Measurements from ENCODE around the gene PBLD. TPM values are rescaled to one million over a fixed set of nuclear protein-coding genes. Genes with fewer than 3 reads are reported as not detected.

Gene PBLD
- total RNA-seq, 1 experiment from 2014 or later: 3.5 TPM

DNA sequence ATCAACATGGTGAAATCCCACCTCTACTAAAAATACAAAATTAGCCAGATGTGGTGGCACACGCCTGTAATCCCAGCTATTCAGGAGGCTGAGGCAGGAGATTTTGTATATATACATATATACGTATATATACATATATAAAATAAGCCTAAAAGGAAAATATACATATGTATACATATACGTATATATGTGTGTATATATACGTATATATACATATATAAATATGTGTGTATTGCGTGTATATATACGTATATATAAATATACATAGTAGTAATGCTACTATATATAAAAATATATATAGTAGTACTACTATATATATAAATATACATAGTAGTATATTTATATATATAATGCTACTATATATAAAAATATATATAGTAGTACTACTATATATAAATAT lies 26.5 kb upstream of the PBLD start:
- no peak overlapping the region for H2BK120ac ChIP-seq (ENCODE audit: low read depth, low read length, poor library complexity, severe bottlenecking)
- no peak overlapping the region for H2BK12ac ChIP-seq (ENCODE audit: insufficient read length, low read depth, low read length)
- no peak overlapping the region for H3K56ac ChIP-seq (ENCODE audit: insufficient read length, low read depth, low read length)
- Mint-ChIP-seq H3K36me3 (ENCODE audit: insufficient read depth in 1 of 3, low read depth in 3 of 3) (peaks cover 3 to 41% (median 35%) of the 10 kb centered on the region in 3 experiments; a peak in 6 of 7 replicates), H3K27ac (no peak overlapping the region), H3K9me3 (no peaks in the 10 kb centered on the region), H3K4me1 (no peaks in the 10 kb centered on the region), H3K27me3 (ENCODE audit: low read depth) (no peaks in the 10 kb centered on the region), H3K4me3 (no peak overlapping the region)
- TF ChIP-seq, protein P1, sequence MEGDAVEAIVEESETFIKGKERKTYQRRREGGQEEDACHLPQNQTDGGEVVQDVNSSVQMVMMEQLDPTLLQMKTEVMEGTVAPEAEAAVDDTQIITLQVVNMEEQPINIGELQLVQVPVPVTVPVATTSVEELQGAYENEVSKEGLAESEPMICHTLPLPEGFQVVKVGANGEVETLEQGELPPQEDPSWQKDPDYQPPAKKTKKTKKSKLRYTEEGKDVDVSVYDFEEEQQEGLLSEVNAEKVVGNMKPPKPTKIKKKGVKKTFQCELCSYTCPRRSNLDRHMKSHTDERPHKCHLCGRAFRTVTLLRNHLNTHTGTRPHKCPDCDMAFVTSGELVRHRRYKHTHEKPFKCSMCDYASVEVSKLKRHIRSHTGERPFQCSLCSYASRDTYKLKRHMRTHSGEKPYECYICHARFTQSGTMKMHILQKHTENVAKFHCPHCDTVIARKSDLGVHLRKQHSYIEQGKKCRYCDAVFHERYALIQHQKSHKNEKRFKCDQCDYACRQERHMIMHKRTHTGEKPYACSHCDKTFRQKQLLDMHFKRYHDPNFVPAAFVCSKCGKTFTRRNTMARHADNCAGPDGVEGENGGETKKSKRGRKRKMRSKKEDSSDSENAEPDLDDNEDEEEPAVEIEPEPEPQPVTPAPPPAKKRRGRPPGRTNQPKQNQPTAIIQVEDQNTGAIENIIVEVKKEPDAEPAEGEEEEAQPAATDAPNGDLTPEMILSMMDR (conservative IDR thresholded peaks at IDR 0.05): no peak
- no peak overlapping the region for H4K8ac ChIP-seq (replicated peaks; ENCODE audit: insufficient read length, low read depth, low read length)
- H3K9ac ChIP-seq (ENCODE audit: extremely low read depth, insufficient read length, low read length): no peak overlapping the region
- H2AFZ ChIP-seq (ENCODE audit: low read length): no peak overlapping the region
- H2BK5ac ChIP-seq (ENCODE audit: insufficient read length, low read length): no peak overlapping the region
- H2AK5ac ChIP-seq (ENCODE audit: insufficient read length, low read length): no peak overlapping the region
- no peak overlapping the region for H3K4me2 ChIP-seq (ENCODE audit: insufficient read depth, insufficient read length, low read length)
- no peak overlapping the region for H4K91ac ChIP-seq (ENCODE audit: insufficient read length, low read depth, low read length)
- H3K4ac ChIP-seq (ENCODE audit: low read depth, low read length): no peak overlapping the region
- no peak overlapping the region for H2BK20ac ChIP-seq (ENCODE audit: low read depth, low read length, poor library complexity, severe bottlenecking)
- H3K27ac ChIP-seq (ENCODE audit: insufficient read length, low read depth, low read length): no peak overlapping the region
- H3K14ac ChIP-seq (ENCODE audit: insufficient read depth, low read length): no peak overlapping the region
- DNase-seq: no peak
- H4K20me1 ChIP-seq (ENCODE audit: control insufficient read depth, insufficient read depth, insufficient read length): no peaks in the 10 kb centered on the region
- no peak overlapping the region for H3T11ph ChIP-seq (ENCODE audit: low read length)
- no peaks in the 10 kb centered on the region for H3K23me2 ChIP-seq (ENCODE audit: insufficient read length, low read depth, low read length, poor library complexity, severe bottlenecking)
- no peaks in the 10 kb centered on the region for H3K79me2 ChIP-seq (ENCODE audit: insufficient read depth, low read length)
- no peak overlapping the region for H2BK15ac ChIP-seq (ENCODE audit: low read depth, low read length)
- no peaks in the 10 kb centered on the region for H3K9me3 ChIP-seq (ENCODE audit: control insufficient read depth, low read depth, low read length)
- H3K4me1 ChIP-seq (ENCODE audit: insufficient read depth, low read length): no peaks in the 10 kb centered on the region
- H3K23ac ChIP-seq (ENCODE audit: insufficient read length, low read depth, low read length): no peak overlapping the region
- WGBS (ENCODE audit: extremely low coverage, insufficient read length, low lambda C conversion rate): no CpG with 5 or more reads among the region's 6 CpGs
- H4K5ac ChIP-seq (ENCODE audit: insufficient read length, low read depth, low read length): no peak overlapping the region
- no peak overlapping the region for H3K18ac ChIP-seq (ENCODE audit: insufficient read length, low read depth, low read length)
- no peaks in the 10 kb centered on the region for H3K27me3 ChIP-seq (ENCODE audit: insufficient read depth, low read length)
- no peaks in the 10 kb centered on the region for H3K79me1 ChIP-seq (ENCODE audit: insufficient read depth, low read depth, low read length, poor library complexity, severe bottlenecking)
